Kidney (tissue), 14 donors: ENCODE results near the gene MAOB. TPM values are rescaled to one million over a fixed set of nuclear protein-coding genes. Genes with fewer than 3 reads are reported as not detected.
"Not testable (repeated sequence)": the region's sequence is repeated elsewhere in the genome, so short reads cannot be mapped to it uniquely, and the experiment has no call there.

ENCODE experiments used
- DNase-seq, 5 donors: peaks; one replicate each; pipeline ENCODE4 v3.0.0-alpha.2; 2013 to 2020
- FAIRE-seq: peaks from 2 replicates; lab custom pipeline; 2012; peaks lifted over from hg19 to GRCh38; lab: Jason Lieb, UNC
- H3K27ac ChIP-seq, 2 donors: one replicate each; pipeline ENCODE4 v1.7.0; 2013; ENCODE audit warnings: low read depth in 2 of 2, low read length in 2 of 2, inconsistent platforms in 1 of 2
- H3K27me3 ChIP-seq: one replicate; pipeline ENCODE4 v1.7.1; 2013; ENCODE audit warnings: low read length, inconsistent platforms; ENCODE audit not compliant: control insufficient read depth, insufficient read depth
- H3K36me3 ChIP-seq, 3 donors: one replicate each; pipeline versions ENCODE4 v1.7.0 to v1.7.1; 2013; ENCODE audit warnings: low read length in 3 of 3, control low read depth in 1 of 3, inconsistent platforms in 1 of 3; ENCODE audit not compliant: insufficient read depth in 3 of 3, control insufficient read depth in 2 of 3
- H3K4me1 ChIP-seq, 3 donors: one replicate each; pipeline versions ENCODE4 v1.7.0 to v1.7.1; 2013; ENCODE audit warnings: low read length in 3 of 3, inconsistent platforms in 1 of 3, low read depth in 1 of 3; ENCODE audit not compliant: control insufficient read depth in 2 of 3, insufficient read depth in 2 of 3
- H3K4me3 ChIP-seq, 3 donors: one replicate each; pipeline versions ENCODE4 v1.7.0 to v1.8.1; 2013; ENCODE audit warnings: low read length in 3 of 3, control low read depth in 1 of 3, inconsistent platforms in 1 of 3
- H3K9ac ChIP-seq, 3 donors: one replicate each; pipeline versions ENCODE4 v1.7.0 to v1.7.1; 2013; ENCODE audit warnings: low read length in 3 of 3, control low read depth in 1 of 3, inconsistent platforms in 1 of 3
- H3K9me3 ChIP-seq, 3 donors: one replicate each; pipeline versions ENCODE4 v1.7.0 to v1.7.1; 2013; ENCODE audit warnings: low read length in 3 of 3, control low read depth in 1 of 3, inconsistent platforms in 1 of 3; ENCODE audit not compliant: control insufficient read depth in 2 of 3, insufficient read depth in 1 of 3
- intact Hi-C: fragments of 100-400 bp; cut with DNase I; formaldehyde crosslinking; loops from one replicate; pipeline ENCODE4 v1.11.1; 2022
- polyA plus RNA-seq: library from polyadenylated mRNA; stranded (reverse); fragments of 350-450 nt; fragmentation: Illumina TruSeq; extraction: RNeasy Lipid Tissue Mini Kit (QIAGEN cat#74804); gene quantifications from one replicate; pipeline ENCODE4 v1.2.3, GENCODE V29; 2014; ENCODE audit warnings: low read depth, low replicate concordance; ENCODE audit not compliant: insufficient read depth
- total RNA-seq: library from RNA; stranded (reverse); fragmentation: NEBNext Ultra II Directional; extraction: Animal tissue kit (Norgen Biotek cat#: 25700); gene quantifications from one replicate; pipeline ENCODE4 v1.2.1, GENCODE V29; 2021
- TF ChIP-seq, protein P1 (sequence below): IDR thresholded peaks from 3 replicates; pipeline ENCODE4 v1.5.1; 2012; ENCODE audit warnings: mild to moderate bottlenecking, moderate library complexity, borderline replicate concordance; ENCODE audit not compliant: insufficient read depth; ENCODE audit errors: extremely low read depth
- donor health status: control.
- donor health status: control.
- donor health status: control.
- donor health status: control.
- donor health status: control.
- donor health status: DM: yes; HTN: yes; CAD: no.
- donor health status: Normal renal cell carcinoma (clear cell type).

The MAOB gene
- total and polyA plus RNA-seq, 2 donors from 2014 or later, result 58.5 to 91.8 TPM

DNA sequence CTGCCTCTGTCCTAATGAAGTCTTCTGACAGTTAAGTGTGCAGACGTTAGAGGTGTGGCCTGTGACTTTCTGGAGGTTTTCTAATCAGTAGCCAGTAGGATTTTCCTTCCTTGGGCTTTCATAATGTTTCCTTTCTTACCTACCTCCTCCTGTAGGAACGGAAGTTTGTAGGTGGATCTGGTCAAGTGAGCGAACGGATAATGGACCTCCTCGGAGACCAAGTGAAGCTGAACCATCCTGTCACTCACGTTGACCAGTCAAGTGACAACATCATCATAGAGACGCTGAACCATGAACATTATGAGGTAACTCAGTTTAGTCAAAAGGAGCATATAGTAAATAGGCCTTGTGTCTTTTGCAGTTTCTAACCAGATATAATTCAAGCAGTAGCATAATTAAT lies 151.2 kb downstream of the MAOB start:
- Histone ChIP-seq H3K27me3 (no peaks in the 10 kb centered on the region), H3K36me3 (peaks cover 0 to 7% (median 5%) of the 10 kb centered on the region in 3 donors), H3K4me3 (no peak overlapping the region), H3K27ac (no peak overlapping the region), H3K9ac (no peak overlapping the region), H3K9me3 (no peaks in the 10 kb centered on the region), H3K4me1 (peaks cover 0 to 4% (median 0%) of the 10 kb centered on the region in 3 donors)
- FAIRE-seq (no peak), DNase-seq (no peak)
- intact Hi-C loops, result no loop called here
- TF ChIP-seq, protein P1, sequence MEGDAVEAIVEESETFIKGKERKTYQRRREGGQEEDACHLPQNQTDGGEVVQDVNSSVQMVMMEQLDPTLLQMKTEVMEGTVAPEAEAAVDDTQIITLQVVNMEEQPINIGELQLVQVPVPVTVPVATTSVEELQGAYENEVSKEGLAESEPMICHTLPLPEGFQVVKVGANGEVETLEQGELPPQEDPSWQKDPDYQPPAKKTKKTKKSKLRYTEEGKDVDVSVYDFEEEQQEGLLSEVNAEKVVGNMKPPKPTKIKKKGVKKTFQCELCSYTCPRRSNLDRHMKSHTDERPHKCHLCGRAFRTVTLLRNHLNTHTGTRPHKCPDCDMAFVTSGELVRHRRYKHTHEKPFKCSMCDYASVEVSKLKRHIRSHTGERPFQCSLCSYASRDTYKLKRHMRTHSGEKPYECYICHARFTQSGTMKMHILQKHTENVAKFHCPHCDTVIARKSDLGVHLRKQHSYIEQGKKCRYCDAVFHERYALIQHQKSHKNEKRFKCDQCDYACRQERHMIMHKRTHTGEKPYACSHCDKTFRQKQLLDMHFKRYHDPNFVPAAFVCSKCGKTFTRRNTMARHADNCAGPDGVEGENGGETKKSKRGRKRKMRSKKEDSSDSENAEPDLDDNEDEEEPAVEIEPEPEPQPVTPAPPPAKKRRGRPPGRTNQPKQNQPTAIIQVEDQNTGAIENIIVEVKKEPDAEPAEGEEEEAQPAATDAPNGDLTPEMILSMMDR, result no peak

DNA sequence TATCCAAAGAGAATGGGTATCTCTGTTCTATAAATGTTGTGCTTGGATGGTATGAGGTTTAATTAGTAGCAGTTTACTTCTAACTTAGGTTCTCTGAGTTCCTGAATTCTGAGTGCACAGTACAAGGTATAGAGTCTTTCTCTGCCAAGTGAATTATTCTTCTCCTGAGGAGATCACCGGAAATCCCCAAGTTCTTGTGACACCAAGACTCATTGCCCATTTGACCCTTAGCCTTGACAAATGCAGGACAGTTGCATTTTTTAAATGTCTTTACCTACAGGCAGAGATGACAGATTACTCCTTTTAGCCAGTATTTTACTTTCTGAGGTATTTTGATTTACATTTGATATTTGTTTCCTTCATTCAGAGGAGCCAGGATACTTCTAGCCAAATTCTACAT lies 153.3 kb downstream of the MAOB start:
- intact Hi-C loops, result no loop called here
- no peaks in the 10 kb centered on the region for H3K9me3 ChIP-seq
- H3K4me3 ChIP-seq, result no peak overlapping the region
- DNase-seq (no peak), FAIRE-seq (no peak)
- no peak overlapping the region for H3K9ac ChIP-seq
- no peak overlapping the region for H3K27ac ChIP-seq
- peaks cover 0 to 7% (median 5%) of the 10 kb centered on the region in 3 donors for H3K36me3 ChIP-seq
- no peaks in the 10 kb centered on the region for H3K27me3 ChIP-seq
- no peaks in the 10 kb centered on the region for H3K4me1 ChIP-seq
- TF ChIP-seq, protein P1, result no peak

DNA sequence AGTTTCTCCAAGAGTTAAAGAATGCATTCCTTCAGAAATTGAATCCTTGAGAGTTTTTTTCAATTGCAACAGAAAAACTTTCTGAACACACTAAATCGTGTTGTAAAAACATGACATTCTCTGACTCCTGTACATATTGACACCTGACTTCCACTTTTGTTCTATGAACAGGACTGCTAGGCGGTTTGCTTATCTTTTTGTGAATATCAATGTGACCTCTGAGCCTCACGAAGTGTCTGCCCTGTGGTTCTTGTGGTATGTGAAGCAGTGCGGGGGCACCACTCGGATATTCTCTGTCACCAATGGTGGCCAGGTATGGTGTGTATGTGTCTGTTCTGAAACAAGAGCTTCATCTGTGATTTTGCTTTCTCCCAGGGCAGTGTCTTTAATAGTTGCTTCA lies 154.2 kb downstream of the MAOB start:
- FAIRE-seq, result no peak
- intact Hi-C loops, result no loop called here
- TF ChIP-seq, protein P1, result no peak

DNA sequence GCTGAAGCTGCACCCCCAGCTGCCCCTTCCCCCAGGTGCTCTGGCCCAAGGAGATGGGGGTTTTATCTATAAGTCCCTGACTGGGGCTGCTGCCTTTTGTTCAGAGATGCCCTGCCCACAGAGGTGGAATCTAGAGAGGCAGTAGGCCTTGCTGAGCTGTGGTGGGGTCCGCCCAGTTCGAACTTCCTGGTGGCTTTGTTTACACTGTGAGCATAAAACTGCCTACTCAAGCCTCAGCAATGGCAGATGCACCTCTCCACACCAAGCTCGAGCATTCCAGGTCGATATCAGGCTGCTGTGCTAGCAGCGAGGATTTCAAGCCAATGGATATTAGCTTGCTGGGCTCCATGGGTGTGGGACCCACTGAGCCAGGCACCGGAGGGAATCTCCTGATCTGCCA lies 155.0 kb downstream of the MAOB start:
- H3K27ac ChIP-seq, H3K9ac ChIP-seq, H3K27me3 ChIP-seq, DNase-seq, H3K9me3 ChIP-seq, H3K4me1 ChIP-seq, intact Hi-C loops, H3K4me3 ChIP-seq, H3K36me3 ChIP-seq, FAIRE-seq: not testable (repeated sequence)

More for the DNA sequence above, 154.2 kb downstream of the MAOB start:
- Histone ChIP-seq H3K36me3 (peaks cover 0 to 7% (median 5%) of the 10 kb centered on the region in 3 donors), H3K4me1 (no peaks in the 10 kb centered on the region), H3K27ac (no peak overlapping the region), H3K4me3 (no peak overlapping the region), H3K9ac (no peak overlapping the region), H3K27me3 (no peaks in the 10 kb centered on the region), H3K9me3 (no peaks in the 10 kb centered on the region)
- no peak for DNase-seq

DNA sequence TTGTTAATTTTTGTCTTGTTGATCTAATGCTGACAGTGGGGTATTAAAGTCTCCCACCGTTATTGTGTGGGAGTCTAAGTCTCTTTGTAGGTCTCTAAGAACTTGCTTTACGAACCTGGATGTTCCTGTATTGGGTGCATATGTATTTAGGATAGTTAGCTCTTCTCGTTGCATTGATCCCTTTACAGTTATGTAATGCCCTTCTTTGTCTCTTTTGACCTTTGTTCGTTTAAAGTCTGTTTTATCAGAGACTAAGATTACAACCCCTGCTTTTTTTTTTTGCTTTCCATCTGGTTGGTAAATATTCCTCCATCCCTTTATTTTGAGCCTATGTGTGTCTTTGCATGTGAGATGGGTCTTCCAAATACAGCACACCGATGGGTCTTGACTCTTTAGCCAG lies 157.0 kb downstream of the MAOB start:
- H3K4me3 ChIP-seq, H3K9ac ChIP-seq, DNase-seq, FAIRE-seq, H3K36me3 ChIP-seq, intact Hi-C loops, H3K27ac ChIP-seq, H3K4me1 ChIP-seq, H3K9me3 ChIP-seq, H3K27me3 ChIP-seq: not testable (repeated sequence)
